ENCODE data around the gene OSBPL1A. TPM values are rescaled to one million over a fixed set of nuclear protein-coding genes. Genes with fewer than 3 reads are reported as not detected.

The OSBPL1A gene
- total RNA-seq, 4 donors from 2014 or later, result 81.4 to 109 (median 99.3) TPM

DNA sequence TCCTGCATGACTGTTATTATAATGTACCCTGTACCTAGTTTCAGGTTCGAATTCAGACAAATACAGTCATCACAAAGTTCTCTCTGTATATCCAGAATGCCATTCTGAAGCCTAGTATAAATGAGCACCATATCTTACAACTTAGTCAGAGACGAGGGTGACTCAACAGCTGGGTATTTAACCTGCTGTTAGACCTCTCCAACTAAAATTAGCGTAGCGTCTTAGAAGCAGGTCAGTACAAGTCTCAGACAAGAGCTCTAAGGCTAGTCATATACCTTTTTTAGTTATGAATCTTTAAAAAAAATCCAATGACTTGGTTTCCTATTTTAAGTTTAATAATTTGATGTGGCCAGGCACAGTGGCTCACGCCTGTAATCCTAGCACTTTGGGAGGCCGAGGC, 184.7 kb downstream of the OSBPL1A start:
- TF ChIP-seq EP300 (IDR thresholded peaks at IDR 0.05), result no peak
- TF ChIP-seq POLR2A (IDR thresholded peaks at IDR 0.05), result no peak
- TF ChIP-seq, protein P1, sequence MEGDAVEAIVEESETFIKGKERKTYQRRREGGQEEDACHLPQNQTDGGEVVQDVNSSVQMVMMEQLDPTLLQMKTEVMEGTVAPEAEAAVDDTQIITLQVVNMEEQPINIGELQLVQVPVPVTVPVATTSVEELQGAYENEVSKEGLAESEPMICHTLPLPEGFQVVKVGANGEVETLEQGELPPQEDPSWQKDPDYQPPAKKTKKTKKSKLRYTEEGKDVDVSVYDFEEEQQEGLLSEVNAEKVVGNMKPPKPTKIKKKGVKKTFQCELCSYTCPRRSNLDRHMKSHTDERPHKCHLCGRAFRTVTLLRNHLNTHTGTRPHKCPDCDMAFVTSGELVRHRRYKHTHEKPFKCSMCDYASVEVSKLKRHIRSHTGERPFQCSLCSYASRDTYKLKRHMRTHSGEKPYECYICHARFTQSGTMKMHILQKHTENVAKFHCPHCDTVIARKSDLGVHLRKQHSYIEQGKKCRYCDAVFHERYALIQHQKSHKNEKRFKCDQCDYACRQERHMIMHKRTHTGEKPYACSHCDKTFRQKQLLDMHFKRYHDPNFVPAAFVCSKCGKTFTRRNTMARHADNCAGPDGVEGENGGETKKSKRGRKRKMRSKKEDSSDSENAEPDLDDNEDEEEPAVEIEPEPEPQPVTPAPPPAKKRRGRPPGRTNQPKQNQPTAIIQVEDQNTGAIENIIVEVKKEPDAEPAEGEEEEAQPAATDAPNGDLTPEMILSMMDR (IDR thresholded peaks at IDR 0.05), result no peak
- 86 to 92% methylated on average over 6 of the region's 6 CpGs for WGBS, 2 donors
- Histone ChIP-seq H3K27me3 (no peaks in the 10 kb centered on the region), H3K4me1 (peaks cover 0 to 40% (median 13%) of the 10 kb centered on the region in 4 donors), H3K4me3 (no peak overlapping the region), H3K27ac (no peak overlapping the region), H3K9me3 (no peaks in the 10 kb centered on the region), H3K36me3 (no peaks in the 10 kb centered on the region)
- no peak for DNase-seq (ENCODE audit: low spot score in 2 of 2)

DNA sequence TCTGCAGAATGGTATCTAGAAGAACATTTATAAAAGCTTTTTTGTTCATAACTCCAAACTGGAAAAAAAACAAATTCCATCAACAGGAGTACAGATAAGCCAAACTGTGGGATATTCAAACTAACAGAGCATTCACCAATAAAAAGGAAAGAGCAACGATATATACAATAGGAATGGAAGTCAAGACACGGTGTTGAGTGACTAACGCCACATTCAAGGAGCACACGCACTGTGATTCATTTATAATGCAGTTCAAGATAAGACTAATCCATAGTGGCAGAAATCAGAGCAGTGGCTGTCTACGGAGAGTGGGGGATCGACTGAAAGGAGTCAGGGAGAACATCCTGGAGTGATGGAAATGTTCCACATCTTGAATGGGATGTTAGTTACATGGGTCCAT, 188.1 kb downstream of the OSBPL1A start:
- H3K4me3 ChIP-seq, result no peak overlapping the region
- no peaks in the 10 kb centered on the region for H3K9me3 ChIP-seq
- no peak for DNase-seq (ENCODE audit: low spot score in 2 of 2)
- H3K4me1 ChIP-seq, result peaks cover 0 to 17% (median 4%) of the 10 kb centered on the region in 4 donors
- H3K27ac ChIP-seq, result no peak overlapping the region
- H3K36me3 ChIP-seq, result no peaks in the 10 kb centered on the region
- H3K27me3 ChIP-seq, result no peaks in the 10 kb centered on the region
- WGBS, 2 donors, result 63 to 66% methylated on average over 6 of the region's 6 CpGs
- TF ChIP-seq EP300 (IDR thresholded peaks at IDR 0.05) (no peak), POLR2A (IDR thresholded peaks at IDR 0.05) (no peak)
- TF ChIP-seq, protein P1 (IDR thresholded peaks at IDR 0.05), result no peak

DNA sequence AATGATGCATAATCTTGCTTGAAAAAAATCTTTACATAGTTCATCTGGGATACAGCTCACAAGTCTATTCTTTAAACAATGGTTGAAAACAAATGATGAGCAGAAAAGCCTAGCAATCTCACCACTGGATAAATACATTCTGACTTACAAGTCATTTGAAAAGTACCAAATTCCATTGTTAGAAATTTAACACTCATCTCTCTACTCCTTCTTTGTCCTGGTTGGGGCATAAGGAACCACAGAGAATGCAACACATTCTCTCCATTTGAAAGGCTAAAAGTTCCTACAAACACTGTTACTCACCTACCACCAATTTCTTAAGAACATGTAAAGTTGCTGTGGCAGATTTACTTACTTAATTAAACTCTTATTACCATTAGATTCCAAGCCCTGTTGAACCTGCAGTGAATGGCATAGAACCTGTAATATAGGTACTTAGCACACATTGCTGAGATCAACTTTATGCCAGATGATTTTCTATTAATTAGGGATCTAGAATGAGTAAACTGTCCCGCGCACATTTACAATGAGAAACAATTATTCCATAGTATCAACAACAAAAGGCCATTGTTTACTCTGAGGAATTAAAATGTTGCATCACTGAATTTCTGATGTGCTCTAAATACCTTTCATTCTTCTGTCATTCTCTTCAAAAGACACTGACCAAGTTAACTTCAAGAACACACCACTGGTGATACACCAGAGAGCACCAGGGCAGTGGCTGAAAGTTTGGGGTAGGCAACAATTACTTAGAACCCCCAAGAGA, 189.2 kb downstream of the OSBPL1A start:
- no peak for DNase-seq (ENCODE audit: low spot score in 2 of 2)
- no peak for TF ChIP-seq POLR2A (IDR thresholded peaks at IDR 0.05)
- TF ChIP-seq, protein P1 (IDR thresholded peaks at IDR 0.05), result no peak
- no peak for TF ChIP-seq EP300 (IDR thresholded peaks at IDR 0.05)
- no peaks in the 10 kb centered on the region for H3K9me3 ChIP-seq
- 24 to 29% methylated on average over 2 of the region's 2 CpGs for WGBS, 2 donors
- H3K4me3 ChIP-seq, result no peak overlapping the region
- H3K27ac ChIP-seq, result no peak overlapping the region
- peaks cover 0 to 8% (median 0%) of the 10 kb centered on the region in 4 donors for H3K4me1 ChIP-seq
- H3K27me3 ChIP-seq, result no peaks in the 10 kb centered on the region
- H3K36me3 ChIP-seq, result no peaks in the 10 kb centered on the region

DNA sequence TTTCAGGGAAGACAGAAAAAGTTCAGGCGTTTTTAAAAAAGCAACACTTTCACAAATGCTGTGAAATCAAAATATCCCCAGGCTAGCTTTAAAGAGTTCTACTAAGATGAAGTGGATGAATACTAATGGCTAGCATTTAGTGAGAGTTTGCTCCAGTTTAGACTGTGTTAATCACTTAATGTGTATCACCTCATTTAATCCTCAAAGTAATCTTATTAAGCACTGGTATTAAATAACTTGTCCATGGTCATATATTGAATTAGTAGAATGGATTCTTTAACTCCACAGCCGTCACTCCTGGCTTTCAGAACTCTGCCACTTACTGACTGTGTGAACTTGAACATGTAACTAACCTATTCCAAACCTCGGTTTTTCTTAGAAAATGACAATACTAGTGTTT, 192.7 kb downstream of the OSBPL1A start:
- no peak for DNase-seq (ENCODE audit: low spot score in 2 of 2)
- no peaks in the 10 kb centered on the region for H3K27me3 ChIP-seq
- 82 to 83% methylated on average over 3 of the region's 3 CpGs for WGBS, 2 donors
- no peak overlapping the region for H3K4me3 ChIP-seq
- peaks cover 0 to 29% (median 6%) of the 10 kb centered on the region in 4 donors for H3K4me1 ChIP-seq
- TF ChIP-seq, protein P1 (IDR thresholded peaks at IDR 0.05), result no peak
- no peak for TF ChIP-seq EP300 (IDR thresholded peaks at IDR 0.05)
- no peak for TF ChIP-seq POLR2A (IDR thresholded peaks at IDR 0.05)
- no peaks in the 10 kb centered on the region for H3K36me3 ChIP-seq
- no peaks in the 10 kb centered on the region for H3K9me3 ChIP-seq
- no peak overlapping the region for H3K27ac ChIP-seq
